Measurements from ENCODE around the gene KCNQ1.

- TF ChIP-seq CTCF (IDR thresholded peaks at IDR 0.05; ENCODE audit: poor library complexity, severe bottlenecking) (no peak), EP300 (conservative IDR thresholded peaks at IDR 0.05; ENCODE audit: poor library complexity, severe bottlenecking) (no peak), REST (IDR thresholded peaks at IDR 0.05; ENCODE audit: borderline replicate concordance) (no peak), SMC3 (conservative IDR thresholded peaks at IDR 0.05; ENCODE audit: poor library complexity) (no peak), TAF1 (IDR thresholded peaks at IDR 0.05; ENCODE audit: low read depth) (no peak), EZH2 (IDR thresholded peaks at IDR 0.05; ENCODE audit: borderline replicate concordance, insufficient read depth, low read length, poor library complexity, severe bottlenecking) (no peak), RAD21 (conservative IDR thresholded peaks at IDR 0.05) (no peak), POLR2AphosphoS5 (IDR thresholded peaks at IDR 0.05) (no peak)
Observed at GRCh38 chr11:2748061-2748813, 303.4 kb downstream of the KCNQ1 start.

Data from neural cell (in vitro differentiated cells).